ENCODE data around the gene UBE2E3. TPM values are rescaled to one million over a fixed set of nuclear protein-coding genes. Genes with fewer than 3 reads are reported as not detected.

The UBE2E3 gene
- total and polyA plus RNA-seq, 2 of the 4 experiments (the other 2 are of a cell fraction): 106 to 114 TPM

DNA sequence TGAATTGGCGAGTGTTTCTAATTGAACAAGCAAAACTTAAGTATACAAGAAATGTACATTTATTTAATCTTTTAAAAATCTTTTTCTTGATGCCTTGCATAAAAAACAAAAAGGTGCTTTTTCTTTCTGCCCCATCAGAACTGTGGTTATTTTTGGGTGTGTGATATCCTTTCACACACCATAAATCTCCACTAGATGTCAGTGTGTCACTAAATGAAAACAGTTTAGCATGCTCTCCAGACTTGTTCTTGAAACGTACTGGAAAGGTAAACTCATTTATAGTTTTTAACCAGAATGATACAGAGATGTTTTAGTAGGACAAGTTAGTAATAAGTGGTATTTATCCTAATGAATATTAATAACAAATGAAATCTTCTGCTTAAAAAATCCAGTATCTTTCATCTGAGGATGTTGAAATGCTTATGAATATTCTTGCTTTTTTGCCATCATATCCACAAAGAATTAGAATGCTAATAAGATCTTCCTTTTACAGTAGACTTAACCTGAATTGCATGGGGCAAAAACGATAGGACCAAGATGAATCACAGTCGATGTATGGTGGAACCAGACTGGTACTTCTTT, 96.8 kb downstream of the UBE2E3 start:
- H3K4me2 ChIP-seq (ENCODE audit: low read depth, low read length): no peak overlapping the region
- TF ChIP-seq NFE2L2 (IDR thresholded peaks at IDR 0.05; ENCODE audit: low read depth, low read length) (no peak), RCOR1 (IDR thresholded peaks at IDR 0.05; ENCODE audit: insufficient replicate concordance, low read length) (no peak), RFX5 (IDR thresholded peaks at IDR 0.05; ENCODE audit: low read depth, low read length) (no peak), CTCF (conservative IDR thresholded peaks at IDR 0.05; ENCODE audit: low read depth, low read length) (peak; percentile 66), SMC3 (IDR thresholded peaks at IDR 0.05; ENCODE audit: low read depth, low read length) (peak; percentile 46; the same call in 1 of the 2 replicates), MXI1 (IDR thresholded peaks at IDR 0.05; ENCODE audit: borderline replicate concordance, low read depth, low read length) (no peak), BHLHE40 (IDR thresholded peaks at IDR 0.05; ENCODE audit: low read depth, low read length) (no peak), POLR2A (IDR thresholded peaks at IDR 0.05; ENCODE audit: low read depth, low read length) (no peak), CEBPB (IDR thresholded peaks at IDR 0.05; ENCODE audit: low read depth, low read length) (no peak), RAD21 (IDR thresholded peaks at IDR 0.05; ENCODE audit: low read length) (peak; percentile 61)
- H3K9ac ChIP-seq (ENCODE audit: low read depth, low read length): no peak overlapping the region
- ATAC-seq (ENCODE audit: low read depth) (peak; percentile 66), DNase-seq (peak; percentile 62)
- H4K5ac ChIP-seq (ENCODE audit: low read depth, low read length): no peak overlapping the region
- H4K91ac ChIP-seq (ENCODE audit: insufficient read depth, low read depth, low read length): no peak overlapping the region
- ChIA-PET POLR2A (ENCODE audit: unreplicated experiment) (no interaction called here), CTCF (interaction anchor here (1.3 kb wide), 1 partner anchor 953 kb away, joined by 4 read pairs; no protein-coding TSS in a partner anchor)
- dilution Hi-C loops (cut with HindIII; ENCODE audit: low sequenced_read_pairs, unreplicated experiment): no loop called here
- H3K4me3 ChIP-seq (ENCODE audit: insufficient read depth, low read depth, low read length): no peak overlapping the region
- no peak overlapping the region for H3K23ac ChIP-seq (ENCODE audit: low read depth, low read length)
- H2AK9ac ChIP-seq (replicated peaks; ENCODE audit: low read depth, low read length, poor library complexity): no peak overlapping the region
- H2BK120ac ChIP-seq (ENCODE audit: low read depth, low read length): no peak overlapping the region
- H3K14ac ChIP-seq (replicated peaks; ENCODE audit: low read depth, low read length): no peak overlapping the region
- no peaks in the 10 kb centered on the region for H3K27me3 ChIP-seq (ENCODE audit: control insufficient read depth, insufficient read depth, low read length)
- no peak overlapping the region for H2BK15ac ChIP-seq (ENCODE audit: low read depth, low read length)
- H4K8ac ChIP-seq (ENCODE audit: low read depth in 2 of 2, low read length in 2 of 2): no peak overlapping the region
- H3K4me1 ChIP-seq (ENCODE audit: control insufficient read depth, insufficient read depth, low read length): peaks cover 3% of the 10 kb centered on the region
- no CpG with 5 or more reads among the region's 4 CpGs for WGBS, 2 experiments (ENCODE audit: extremely low coverage in 2 of 2, insufficient read length in 1 of 2)
- H3K9me1 ChIP-seq (ENCODE audit: insufficient read depth, low read length): no peaks in the 10 kb centered on the region
- no TSS peak for BruUV-seq (replicated peaks)
- no peaks in the 10 kb centered on the region for H3K36me3 ChIP-seq (ENCODE audit: control insufficient read depth, insufficient read depth, low read length)
- H3K4ac ChIP-seq (ENCODE audit: low read depth, low read length): no peak overlapping the region
- H3K79me1 ChIP-seq (ENCODE audit: low read depth in 1 of 2, low read length in 2 of 2): peaks cover 3 to 15% of the 10 kb centered on the region in 2 experiments; a peak in 3 of 4 replicates
- no peak overlapping the region for H3K18ac ChIP-seq (ENCODE audit: low read depth, low read length)
- H3K27ac ChIP-seq (ENCODE audit: insufficient read depth, low read length): no peak overlapping the region
- intact Hi-C loops (cut with micrococcal nuclease): loop anchor here (1.0 kb wide), 3 partner anchors 638 to 1055 kb away; no protein-coding TSS in a partner anchor
- no peaks in the 10 kb centered on the region for H3K9me3 ChIP-seq (ENCODE audit: control insufficient read depth, insufficient read depth, low read length)
- H2AK5ac ChIP-seq (ENCODE audit: low read depth, low read length): no peak overlapping the region
- no peak overlapping the region for H2AFZ ChIP-seq (replicated peaks; ENCODE audit: low read length, poor library complexity)
- no peak overlapping the region for H2BK5ac ChIP-seq (ENCODE audit: low read depth, low read length, poor library complexity, severe bottlenecking)
- no peak overlapping the region for H2BK20ac ChIP-seq (ENCODE audit: low read depth, low read length)
- H3K56ac ChIP-seq (ENCODE audit: extremely low read depth, insufficient read depth, low read length): no peak overlapping the region
- in situ Hi-C loops (cut with MboI; ENCODE audit: low sequenced_read_pairs): loop anchor here (10.0 kb wide), 1 partner anchor 952 kb away; no protein-coding TSS in a partner anchor
- no peaks in the 10 kb centered on the region; the same call in 1 of the 2 replicates for H4K20me1 ChIP-seq (ENCODE audit: insufficient read depth, low read length)
